Stimulated activated effector memory CD8-positive, alpha-beta T cell treated with anti-CD3 and anti-CD28 coated beads, Interleukin-12 subunit alpha, Interleukin-12 subunit beta, amount 100 ng/mL, for 72 hours (primary cell): ENCODE measurements around the gene ITPRID2.
"Not testable (repeated sequence)": the region's sequence is repeated elsewhere in the genome, so short reads cannot be mapped to it uniquely, and the experiment has no call there.

Experiments used
- ATAC-seq: fragments of 150-1000 bp; cut with Tn5 transposase; 2 replicates; pipeline ENCODE4 v1.10.0; 2021
- DNase-seq, 2 donors: peaks; one replicate each; pipeline ENCODE4 v3.0.0; 2021 to 2022; ENCODE audit warnings: low spot score in 2 of 2
- H3K27ac Mint-ChIP-seq: one replicate; pipeline ENCODE4 v1.8.0; 2022; ENCODE audit warnings: mild to moderate bottlenecking, mixed read lengths
- H3K36me3 Mint-ChIP-seq: one replicate; pipeline ENCODE4 v1.8.0; 2022; ENCODE audit warnings: mild to moderate bottlenecking, mixed read lengths
- H3K4me1 Mint-ChIP-seq: one replicate; pipeline ENCODE4 v1.8.0; 2022; ENCODE audit warnings: mixed read lengths
- H3K4me3 Mint-ChIP-seq: one replicate; pipeline ENCODE4 v1.8.0; 2022; ENCODE audit warnings: mild to moderate bottlenecking, mixed read lengths
- H3K9me3 Mint-ChIP-seq: one replicate; pipeline ENCODE4 v1.8.0; 2022; ENCODE audit warnings: mixed read lengths

The ITPRID2 gene

GRCh38 chr2:181934694-181935093 lies 43.2 kb downstream of the ITPRID2 start:
- H3K9me3 Mint-ChIP-seq = no peaks in the 10 kb centered on the region
- DNase-seq = no peak
- H3K4me3 Mint-ChIP-seq = no peak overlapping the region
- H3K36me3 Mint-ChIP-seq = peaks cover 5% of the 10 kb centered on the region
- no peak overlapping the region for H3K27ac Mint-ChIP-seq
- H3K4me1 Mint-ChIP-seq = no peaks in the 10 kb centered on the region
- no peak for ATAC-seq

- no peaks in the 10 kb centered on the region for H3K9me3 Mint-ChIP-seq
- DNase-seq (no peak), ATAC-seq (no peak)
- H3K4me1 Mint-ChIP-seq = no peaks in the 10 kb centered on the region
- H3K4me3 Mint-ChIP-seq = no peak overlapping the region
- no peak overlapping the region for H3K27ac Mint-ChIP-seq
- H3K36me3 Mint-ChIP-seq = no peaks in the 10 kb centered on the region
Measured at GRCh38 chr2:181937473-181937872, 45.9 kb downstream of the ITPRID2 start.

- no peaks in the 10 kb centered on the region for H3K4me1 Mint-ChIP-seq
- no peaks in the 10 kb centered on the region for H3K36me3 Mint-ChIP-seq
- no peak for ATAC-seq
- no peaks in the 10 kb centered on the region for H3K9me3 Mint-ChIP-seq
- no peak for DNase-seq
- no peak overlapping the region for H3K4me3 Mint-ChIP-seq
- H3K27ac Mint-ChIP-seq = no peak overlapping the region
Measured at GRCh38 chr2:181943411-181944124, 52.0 kb downstream of the ITPRID2 start.

- H3K36me3 Mint-ChIP-seq = no peaks in the 10 kb centered on the region
- no peak for ATAC-seq
- H3K4me1 Mint-ChIP-seq = no peaks in the 10 kb centered on the region
- no peak overlapping the region for H3K27ac Mint-ChIP-seq
- no peak for DNase-seq
- H3K9me3 Mint-ChIP-seq = no peaks in the 10 kb centered on the region
- H3K4me3 Mint-ChIP-seq = no peak overlapping the region
Measured at GRCh38 chr2:181944164-181944913, 52.8 kb downstream of the ITPRID2 start.

- H3K4me1 Mint-ChIP-seq = no peaks in the 10 kb centered on the region
- H3K27ac Mint-ChIP-seq = no peak overlapping the region
- ATAC-seq (no peak), DNase-seq (no peak)
- H3K36me3 Mint-ChIP-seq = no peaks in the 10 kb centered on the region
- no peaks in the 10 kb centered on the region for H3K9me3 Mint-ChIP-seq
- no peak overlapping the region for H3K4me3 Mint-ChIP-seq
Measured at GRCh38 chr2:181944914-181945291, 53.4 kb downstream of the ITPRID2 start.

- no peaks in the 10 kb centered on the region for H3K9me3 Mint-ChIP-seq
- no peaks in the 10 kb centered on the region for H3K4me1 Mint-ChIP-seq
- no peak overlapping the region for H3K27ac Mint-ChIP-seq
- H3K36me3 Mint-ChIP-seq = no peaks in the 10 kb centered on the region
- no peak for DNase-seq
- ATAC-seq = peak; percentile 77
- H3K4me3 Mint-ChIP-seq = no peak overlapping the region
Measured at GRCh38 chr2:181946444-181947127, 55.1 kb downstream of the ITPRID2 start.

- no peak for DNase-seq
- ATAC-seq = no peak
- Mint-ChIP-seq H3K4me1 (no peaks in the 10 kb centered on the region), H3K27ac (no peak overlapping the region), H3K9me3 (no peaks in the 10 kb centered on the region), H3K36me3 (no peaks in the 10 kb centered on the region), H3K4me3 (no peak overlapping the region)
Measured at GRCh38 chr2:181947273-181947672, 55.7 kb downstream of the ITPRID2 start.

GRCh38 chr2:181948227-181948626 lies 56.7 kb downstream of the ITPRID2 start:
- H3K4me3 Mint-ChIP-seq = no peak overlapping the region
- ATAC-seq (no peak), DNase-seq (no peak)
- no peaks in the 10 kb centered on the region for H3K9me3 Mint-ChIP-seq
- H3K4me1 Mint-ChIP-seq = no peaks in the 10 kb centered on the region
- no peaks in the 10 kb centered on the region for H3K36me3 Mint-ChIP-seq
- peak overlapping the region; percentile 38 for H3K27ac Mint-ChIP-seq

- no peak for DNase-seq
Measured at GRCh38 chr2:181949047-181949446, 57.5 kb downstream of the ITPRID2 start.

GRCh38 chr2:181952404-181953226 lies 61.1 kb downstream of the ITPRID2 start:
- Mint-ChIP-seq H3K9me3 (no peaks in the 10 kb centered on the region), H3K27ac (no peak overlapping the region)

More at GRCh38 chr2:181949047-181949446, 57.5 kb downstream of the ITPRID2 start:
- Mint-ChIP-seq H3K4me1 (no peaks in the 10 kb centered on the region), H3K36me3 (no peaks in the 10 kb centered on the region), H3K27ac (peak overlapping the region; percentile 38), H3K4me3 (no peak overlapping the region), H3K9me3 (no peaks in the 10 kb centered on the region)
- ATAC-seq = no peak

GRCh38 chr2:181953881-181954537 lies 62.5 kb downstream of the ITPRID2 start:
- ATAC-seq = peak; percentile 66
- DNase-seq = peak; percentile 38 to 79
- H3K4me3 Mint-ChIP-seq = peak overlapping the region; percentile 1
- H3K36me3 Mint-ChIP-seq = no peaks in the 10 kb centered on the region
- no peak overlapping the region for H3K27ac Mint-ChIP-seq
- no peaks in the 10 kb centered on the region for H3K4me1 Mint-ChIP-seq
- no peaks in the 10 kb centered on the region for H3K9me3 Mint-ChIP-seq

More at GRCh38 chr2:181952404-181953226, 61.1 kb downstream of the ITPRID2 start:
- peak; percentile 43 for ATAC-seq
- no peaks in the 10 kb centered on the region for H3K36me3 Mint-ChIP-seq
- no peaks in the 10 kb centered on the region for H3K4me1 Mint-ChIP-seq
- H3K4me3 Mint-ChIP-seq = no peak overlapping the region
- no peak for DNase-seq

GRCh38 chr2:181954538-181954883 lies 63.0 kb downstream of the ITPRID2 start:
- no peak for ATAC-seq
- Mint-ChIP-seq H3K27ac (no peak overlapping the region), H3K36me3 (no peaks in the 10 kb centered on the region), H3K4me1 (no peaks in the 10 kb centered on the region), H3K9me3 (no peaks in the 10 kb centered on the region), H3K4me3 (peak overlapping the region; percentile 1)
- DNase-seq = no peak

GRCh38 chr2:181955010-181955409 lies 63.5 kb downstream of the ITPRID2 start:
- Mint-ChIP-seq H3K4me3 (no peak overlapping the region), H3K36me3 (no peaks in the 10 kb centered on the region), H3K4me1 (no peaks in the 10 kb centered on the region), H3K27ac (no peak overlapping the region), H3K9me3 (no peaks in the 10 kb centered on the region)
- no peak for DNase-seq
- ATAC-seq = no peak

- not testable (repeated sequence) for ATAC-seq, H3K27ac Mint-ChIP-seq, H3K9me3 Mint-ChIP-seq, H3K4me1 Mint-ChIP-seq, H3K36me3 Mint-ChIP-seq, DNase-seq, H3K4me3 Mint-ChIP-seq
Measured at GRCh38 chr2:181955866-181956265, 64.3 kb downstream of the ITPRID2 start.

GRCh38 chr2:181957668-181958067 lies 66.1 kb downstream of the ITPRID2 start:
- H3K36me3 Mint-ChIP-seq = no peaks in the 10 kb centered on the region
- no peaks in the 10 kb centered on the region for H3K9me3 Mint-ChIP-seq
- no peaks in the 10 kb centered on the region for H3K4me1 Mint-ChIP-seq
- H3K27ac Mint-ChIP-seq = no peak overlapping the region
- ATAC-seq = peak; percentile 36
- no peak for DNase-seq
- H3K4me3 Mint-ChIP-seq = no peak overlapping the region
